A673 (cell line): ENCODE data around the gene C1orf198. TPM values are rescaled to one million over a fixed set of nuclear protein-coding genes. Genes with fewer than 3 reads are reported as not detected.

Experiments used
- BruUV-seq: library from RNA; stranded (reverse); fragments of 400-500 nt; replicated peaks from 2 replicates; lab custom pipeline; 2021; lab: Mats Ljungman, UMichigan
- CTCF ChIA-PET: fragments of 300-600 bp; sonication (Branson Sonifier 250); formaldehyde crosslinking; loops from one replicate; lab custom pipeline; 2022; ENCODE audit warnings: antibody characterized with exemption; lab: Charles Lee
- POLR2A ChIA-PET: fragments of 300-600 bp; sonication (Branson Sonifier 250); formaldehyde crosslinking; loops from one replicate; lab custom pipeline; 2022; ENCODE audit warnings: antibody characterized with exemption; ENCODE audit not compliant: low non-redundant PET; lab: Charles Lee
- DNase-seq: peaks from one replicate; pipeline ENCODE4 v3.0.0-alpha.2; 2015; ENCODE audit warnings: low spot score
- H3K27ac ChIP-seq: fragments of 200-600 bp; sonication (generic); 2 replicates; pipeline ENCODE4 v1.5.1; 2016; ENCODE audit warnings: mixed run types, low read depth, mild to moderate bottlenecking, mixed read lengths, antibody characterized with exemption, low read length; ENCODE audit not compliant: poor library complexity, severe bottlenecking
- H3K27me3 ChIP-seq: fragments of 200-600 bp; sonication (generic); replicated peaks from 2 replicates; pipeline ENCODE4 v1.6.1; 2017; ENCODE audit warnings: mixed run types, low read depth, mild to moderate bottlenecking, mixed read lengths, antibody characterized with exemption, low read length; ENCODE audit not compliant: insufficient read depth, poor library complexity
- H3K36me3 ChIP-seq: fragments of 200-600 bp; sonication (generic); 2 replicates; pipeline ENCODE4 v1.6.1; 2016; ENCODE audit warnings: mixed run types, mild to moderate bottlenecking, mixed read lengths, antibody characterized with exemption, low read length; ENCODE audit not compliant: insufficient read depth, poor library complexity, severe bottlenecking
- H3K4me1 ChIP-seq: fragments of 200-600 bp; sonication (generic); 2 replicates; pipeline ENCODE4 v1.6.1; 2017; ENCODE audit warnings: mixed run types, mild to moderate bottlenecking, mixed read lengths, antibody characterized with exemption, low read length; ENCODE audit not compliant: insufficient read depth, poor library complexity, severe bottlenecking
- H3K4me3 ChIP-seq: fragments of 200-600 bp; sonication (generic); 2 replicates; pipeline ENCODE4 v1.5.1; 2016; ENCODE audit warnings: low read depth, mixed run types, mild to moderate bottlenecking, mixed read lengths, low read length; ENCODE audit not compliant: poor library complexity, severe bottlenecking
- H3K9me3 ChIP-seq: fragments of 200-600 bp; sonication (generic); 2 replicates; pipeline ENCODE4 v1.6.1; 2016; ENCODE audit warnings: mixed run types, low read depth, mild to moderate bottlenecking, mixed read lengths, antibody characterized with exemption, low read length; ENCODE audit not compliant: poor library complexity, severe bottlenecking
- EZH2 ChIP-seq: fragments of 200-600 bp; sonication (generic); IDR thresholded peaks from 2 replicates; pipeline ENCODE4 v1.6.1; 2017; ENCODE audit warnings: borderline replicate concordance, low read depth, mild to moderate bottlenecking, mixed read lengths, antibody characterized with exemption, low read length; ENCODE audit not compliant: poor library complexity, severe bottlenecking
- intact Hi-C: fragments of 100-400 bp; cut with micrococcal nuclease; formaldehyde crosslinking; loops from one replicate; pipeline ENCODE4 v1.10.0; 2022; ENCODE audit not compliant: unreplicated experiment
- total RNA-seq: library from RNA; stranded (reverse); gene quantifications from 2 replicates; pipeline ENCODE4 v1.2.3, GENCODE V29; 2021
- TF ChIP-seq, protein P1 (sequence below): fragments of 300-800, 200-600 bp; sonication (generic); conservative IDR thresholded peaks from 2 replicates; pipeline ENCODE4 v1.5.1; 2017; ENCODE audit warnings: low read depth, mild to moderate bottlenecking, antibody characterized with exemption, low read length, moderate library complexity, mixed read lengths

The C1orf198 gene
- total RNA-seq, 1 experiment from 2014 or later, result 42.4 TPM

DNA sequence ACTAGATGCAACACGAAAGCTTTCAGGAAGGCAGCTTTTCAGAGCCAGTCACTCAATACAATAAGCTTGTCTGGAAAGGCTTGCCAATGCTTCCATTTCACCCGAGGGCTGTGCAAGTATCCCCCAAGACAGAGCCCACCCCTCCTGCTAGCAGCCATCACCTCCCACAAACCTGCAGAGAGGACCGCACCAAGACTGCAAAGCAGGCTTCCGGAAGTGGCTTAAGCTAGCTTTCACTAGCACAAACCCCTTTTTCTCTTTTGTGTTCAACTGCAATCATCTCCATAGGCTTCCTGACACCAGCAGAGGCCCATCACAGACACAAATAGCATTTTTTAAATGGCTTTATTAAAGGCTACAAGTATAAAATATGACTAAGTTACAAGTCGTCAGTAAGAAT is 31.5 kb downstream of the C1orf198 start:
- BruUV-seq, result no TSS peak
- POLR2A ChIA-PET, result no interaction called here

DNA sequence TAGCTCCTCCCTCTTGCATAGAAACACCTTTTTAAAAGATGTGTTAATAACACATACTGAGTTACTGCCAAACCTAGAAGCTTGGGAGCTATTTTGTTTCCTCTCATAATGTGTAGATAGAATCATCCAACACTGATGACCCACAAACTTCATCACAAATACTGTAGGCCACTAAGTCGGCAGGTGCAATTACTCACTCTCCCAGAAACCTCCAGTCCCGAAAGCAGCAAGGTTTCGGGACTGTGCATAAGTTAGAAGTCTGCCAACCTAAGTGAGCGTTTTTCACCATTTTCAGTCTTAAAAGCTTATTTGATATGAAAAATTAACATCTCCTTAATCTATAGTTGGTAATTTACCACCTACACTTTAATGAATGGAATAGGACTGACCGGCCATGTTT is 32.0 kb downstream of the C1orf198 start:
- POLR2A ChIA-PET, result no interaction called here
- intact Hi-C loops, result no loop called here
- TF ChIP-seq, protein P1, sequence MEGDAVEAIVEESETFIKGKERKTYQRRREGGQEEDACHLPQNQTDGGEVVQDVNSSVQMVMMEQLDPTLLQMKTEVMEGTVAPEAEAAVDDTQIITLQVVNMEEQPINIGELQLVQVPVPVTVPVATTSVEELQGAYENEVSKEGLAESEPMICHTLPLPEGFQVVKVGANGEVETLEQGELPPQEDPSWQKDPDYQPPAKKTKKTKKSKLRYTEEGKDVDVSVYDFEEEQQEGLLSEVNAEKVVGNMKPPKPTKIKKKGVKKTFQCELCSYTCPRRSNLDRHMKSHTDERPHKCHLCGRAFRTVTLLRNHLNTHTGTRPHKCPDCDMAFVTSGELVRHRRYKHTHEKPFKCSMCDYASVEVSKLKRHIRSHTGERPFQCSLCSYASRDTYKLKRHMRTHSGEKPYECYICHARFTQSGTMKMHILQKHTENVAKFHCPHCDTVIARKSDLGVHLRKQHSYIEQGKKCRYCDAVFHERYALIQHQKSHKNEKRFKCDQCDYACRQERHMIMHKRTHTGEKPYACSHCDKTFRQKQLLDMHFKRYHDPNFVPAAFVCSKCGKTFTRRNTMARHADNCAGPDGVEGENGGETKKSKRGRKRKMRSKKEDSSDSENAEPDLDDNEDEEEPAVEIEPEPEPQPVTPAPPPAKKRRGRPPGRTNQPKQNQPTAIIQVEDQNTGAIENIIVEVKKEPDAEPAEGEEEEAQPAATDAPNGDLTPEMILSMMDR, result no peak
- no peak for TF ChIP-seq EZH2
- BruUV-seq, result no TSS peak
- Histone ChIP-seq H3K27ac (no peak overlapping the region), H3K27me3 (no peaks in the 10 kb centered on the region), H3K4me3 (no peak overlapping the region), H3K4me1 (peaks cover 13% of the 10 kb centered on the region), H3K9me3 (no peaks in the 10 kb centered on the region), H3K36me3 (peaks cover 3% of the 10 kb centered on the region)
- CTCF ChIA-PET, result no interaction called here
- no peak for DNase-seq

More for the DNA sequence above, 31.5 kb downstream of the C1orf198 start:
- H3K27ac ChIP-seq, result peak overlapping the region; percentile 18
- H3K4me3 ChIP-seq, result no peak overlapping the region
- TF ChIP-seq, protein P1, result no peak
- no peak for TF ChIP-seq EZH2
- peaks cover 3% of the 10 kb centered on the region for H3K36me3 ChIP-seq
- CTCF ChIA-PET, result no interaction called here
- peak; percentile 49 for DNase-seq
- intact Hi-C loops, result no loop called here
- no peaks in the 10 kb centered on the region for H3K27me3 ChIP-seq
- H3K9me3 ChIP-seq, result no peaks in the 10 kb centered on the region
- peaks cover 13% of the 10 kb centered on the region for H3K4me1 ChIP-seq

DNA sequence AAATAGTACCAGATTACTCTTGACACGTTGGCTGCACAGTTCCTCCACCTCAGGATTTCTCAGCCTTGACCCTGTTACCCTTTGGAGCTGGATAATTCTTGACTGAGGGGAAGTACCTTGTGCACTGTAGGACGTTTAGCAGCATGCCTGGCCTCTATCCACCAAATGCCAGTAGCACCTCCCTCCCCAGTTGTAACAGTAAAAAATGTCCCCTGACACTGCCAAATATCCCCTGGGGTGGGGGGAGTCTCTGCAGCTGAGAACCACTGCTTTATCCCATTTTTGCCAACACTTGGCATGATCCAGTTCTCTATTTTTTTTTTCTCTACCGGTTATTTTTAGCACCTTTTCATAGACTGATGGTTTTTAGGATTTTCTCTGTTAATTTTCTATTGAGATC is 34.0 kb downstream of the C1orf198 start:
- no peak for TF ChIP-seq EZH2
- TF ChIP-seq, protein P1, result no peak
- no peak for DNase-seq
- Histone ChIP-seq H3K36me3 (peaks cover 3% of the 10 kb centered on the region), H3K4me3 (no peak overlapping the region), H3K9me3 (no peaks in the 10 kb centered on the region), H3K27me3 (no peaks in the 10 kb centered on the region), H3K4me1 (peaks cover 13% of the 10 kb centered on the region), H3K27ac (no peak overlapping the region)
- POLR2A ChIA-PET, result no interaction called here
- CTCF ChIA-PET, result no interaction called here
- BruUV-seq, result no TSS peak
- intact Hi-C loops, result no loop called here
